ENCODE measurements around the gene ARHGAP18. TPM values are rescaled to one million over a fixed set of nuclear protein-coding genes. Genes with fewer than 3 reads are reported as not detected.

ARHGAP18 gene
- total RNA-seq, 1 donor from 2014 or later = 38.6 TPM

DNA sequence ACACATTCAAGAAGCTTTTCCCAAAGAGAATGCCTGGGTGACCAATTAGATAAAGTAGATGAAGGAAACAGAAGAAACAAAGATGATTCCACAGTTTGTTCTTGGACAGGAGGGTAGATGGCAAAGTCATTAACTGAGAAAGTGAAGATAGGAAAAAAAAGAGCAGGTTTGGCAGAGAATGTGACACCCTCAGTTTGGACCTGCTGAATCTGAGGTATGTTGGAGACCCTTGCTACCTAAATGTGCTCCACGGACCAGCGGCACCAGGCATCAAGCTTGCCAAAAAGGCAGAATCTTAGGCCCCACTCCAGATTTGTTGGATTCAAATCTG, 49.7 kb downstream of the ARHGAP18 start:
- Histone ChIP-seq H3K79me2 (ENCODE audit: insufficient read depth, low read length) (peaks cover 85% of the 10 kb centered on the region), H3K36me3 (ENCODE audit: insufficient read depth, low read length) (no peaks in the 10 kb centered on the region), H3K4me1 (ENCODE audit: insufficient read depth, low read length) (peaks cover 5% of the 10 kb centered on the region), H3K4me2 (ENCODE audit: low read length) (no peak overlapping the region), H3K27me3 (ENCODE audit: insufficient read depth, low read length) (no peaks in the 10 kb centered on the region), H3K4me3 (ENCODE audit: insufficient read depth, low read depth, low read length) (no peak overlapping the region), H3K9ac (ENCODE audit: low read length) (no peak overlapping the region), H3K9me3 (ENCODE audit: insufficient read depth, low read depth, low read length) (no peaks in the 10 kb centered on the region), H4K20me1 (ENCODE audit: insufficient read depth, low read length) (no peaks in the 10 kb centered on the region), H3K27ac (ENCODE audit: low read depth, low read length) (no peak overlapping the region), H2AFZ (ENCODE audit: low read depth, low read length) (no peak overlapping the region)
- H3K36me3 Mint-ChIP-seq (ENCODE audit: low read depth, unreplicated experiment) = peaks cover 5% of the 10 kb centered on the region
- DNase-seq (ENCODE audit: low read depth) = no peak
- peaks cover 22% of the 10 kb centered on the region for H3K4me1 Mint-ChIP-seq (ENCODE audit: low read depth, unreplicated experiment)
- H3K27ac Mint-ChIP-seq (ENCODE audit: unreplicated experiment) = no peak overlapping the region
- no peaks in the 10 kb centered on the region for H3K9me3 Mint-ChIP-seq (ENCODE audit: unreplicated experiment)
- H3K27me3 Mint-ChIP-seq (ENCODE audit: low read depth, unreplicated experiment) = no peaks in the 10 kb centered on the region
- TF ChIP-seq EZH2 (IDR thresholded peaks at IDR 0.05; ENCODE audit: insufficient read depth, low read length) = no peak
- TF ChIP-seq, protein P1, sequence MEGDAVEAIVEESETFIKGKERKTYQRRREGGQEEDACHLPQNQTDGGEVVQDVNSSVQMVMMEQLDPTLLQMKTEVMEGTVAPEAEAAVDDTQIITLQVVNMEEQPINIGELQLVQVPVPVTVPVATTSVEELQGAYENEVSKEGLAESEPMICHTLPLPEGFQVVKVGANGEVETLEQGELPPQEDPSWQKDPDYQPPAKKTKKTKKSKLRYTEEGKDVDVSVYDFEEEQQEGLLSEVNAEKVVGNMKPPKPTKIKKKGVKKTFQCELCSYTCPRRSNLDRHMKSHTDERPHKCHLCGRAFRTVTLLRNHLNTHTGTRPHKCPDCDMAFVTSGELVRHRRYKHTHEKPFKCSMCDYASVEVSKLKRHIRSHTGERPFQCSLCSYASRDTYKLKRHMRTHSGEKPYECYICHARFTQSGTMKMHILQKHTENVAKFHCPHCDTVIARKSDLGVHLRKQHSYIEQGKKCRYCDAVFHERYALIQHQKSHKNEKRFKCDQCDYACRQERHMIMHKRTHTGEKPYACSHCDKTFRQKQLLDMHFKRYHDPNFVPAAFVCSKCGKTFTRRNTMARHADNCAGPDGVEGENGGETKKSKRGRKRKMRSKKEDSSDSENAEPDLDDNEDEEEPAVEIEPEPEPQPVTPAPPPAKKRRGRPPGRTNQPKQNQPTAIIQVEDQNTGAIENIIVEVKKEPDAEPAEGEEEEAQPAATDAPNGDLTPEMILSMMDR (IDR thresholded peaks at IDR 0.05; ENCODE audit: insufficient read depth, low read depth, low read length) = no peak
- FAIRE-seq = no peak
- H3K4me3 Mint-ChIP-seq (ENCODE audit: unreplicated experiment) = no peak overlapping the region

DNA sequence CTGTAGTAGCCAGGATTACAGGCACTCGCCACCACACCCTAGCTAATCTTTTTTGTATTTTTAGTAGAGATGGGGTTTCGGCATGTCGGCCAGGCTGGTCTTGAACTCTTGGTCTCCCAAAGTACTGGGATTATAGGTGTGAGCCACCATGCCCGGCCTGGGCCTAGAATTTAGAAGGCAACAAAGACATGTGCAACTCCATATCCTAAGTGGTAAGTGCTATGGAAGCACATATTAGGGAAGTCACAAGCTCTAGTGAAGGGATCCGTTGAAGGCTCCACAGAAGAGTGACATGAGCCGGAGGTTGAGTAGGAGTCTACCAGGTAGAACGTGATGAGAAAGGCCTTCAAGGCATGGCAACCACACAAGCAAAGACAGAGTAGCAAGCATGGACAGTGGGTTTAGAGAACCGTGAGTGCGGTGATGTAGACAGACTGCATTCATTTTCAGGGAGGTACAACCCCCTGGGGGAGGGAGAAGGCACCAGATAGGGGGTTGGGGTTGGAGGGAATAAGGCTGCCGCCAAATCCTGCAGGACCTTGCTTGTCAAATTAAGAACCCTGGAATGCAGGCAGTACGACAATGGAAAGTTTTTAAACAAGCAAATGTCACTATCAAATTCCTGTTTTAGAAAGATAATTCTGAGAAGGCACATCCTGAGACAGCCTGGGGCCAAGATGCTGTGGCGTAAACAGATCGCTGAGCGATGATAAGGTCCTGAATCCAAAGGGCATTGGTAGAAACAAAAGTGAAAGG, 50.2 kb downstream of the ARHGAP18 start:
- no peaks in the 10 kb centered on the region for H3K9me3 Mint-ChIP-seq (ENCODE audit: unreplicated experiment)
- no peaks in the 10 kb centered on the region for H3K27me3 ChIP-seq (ENCODE audit: insufficient read depth, low read length)
- H3K9me3 ChIP-seq (ENCODE audit: insufficient read depth, low read depth, low read length) = no peaks in the 10 kb centered on the region
- peaks cover 81% of the 10 kb centered on the region for H3K79me2 ChIP-seq (ENCODE audit: insufficient read depth, low read length)
- no peak for DNase-seq (ENCODE audit: low read depth)
- no peaks in the 10 kb centered on the region for H3K27me3 Mint-ChIP-seq (ENCODE audit: low read depth, unreplicated experiment)
- no peak overlapping the region for H3K9ac ChIP-seq (ENCODE audit: low read length)
- H3K4me3 Mint-ChIP-seq (ENCODE audit: unreplicated experiment) = no peak overlapping the region
- no peaks in the 10 kb centered on the region for H3K36me3 ChIP-seq (ENCODE audit: insufficient read depth, low read length)
- H4K20me1 ChIP-seq (ENCODE audit: insufficient read depth, low read length) = no peaks in the 10 kb centered on the region
- peaks cover 5% of the 10 kb centered on the region for H3K4me1 ChIP-seq (ENCODE audit: insufficient read depth, low read length)
- no peak overlapping the region for H3K27ac ChIP-seq (ENCODE audit: low read depth, low read length)
- H3K36me3 Mint-ChIP-seq (ENCODE audit: low read depth, unreplicated experiment) = peaks cover 3% of the 10 kb centered on the region
- no peak overlapping the region for H3K4me3 ChIP-seq (ENCODE audit: insufficient read depth, low read depth, low read length)
- no peak overlapping the region for H3K4me2 ChIP-seq (ENCODE audit: low read length)
- no peak overlapping the region for H2AFZ ChIP-seq (ENCODE audit: low read depth, low read length)
- H3K4me1 Mint-ChIP-seq (ENCODE audit: low read depth, unreplicated experiment) = peaks cover 22% of the 10 kb centered on the region
- TF ChIP-seq EZH2 (IDR thresholded peaks at IDR 0.05; ENCODE audit: insufficient read depth, low read length) = no peak
- TF ChIP-seq, protein P1 (IDR thresholded peaks at IDR 0.05; ENCODE audit: insufficient read depth, low read depth, low read length) = no peak
- H3K27ac Mint-ChIP-seq (ENCODE audit: unreplicated experiment) = no peak overlapping the region
- FAIRE-seq = no peak

DNA sequence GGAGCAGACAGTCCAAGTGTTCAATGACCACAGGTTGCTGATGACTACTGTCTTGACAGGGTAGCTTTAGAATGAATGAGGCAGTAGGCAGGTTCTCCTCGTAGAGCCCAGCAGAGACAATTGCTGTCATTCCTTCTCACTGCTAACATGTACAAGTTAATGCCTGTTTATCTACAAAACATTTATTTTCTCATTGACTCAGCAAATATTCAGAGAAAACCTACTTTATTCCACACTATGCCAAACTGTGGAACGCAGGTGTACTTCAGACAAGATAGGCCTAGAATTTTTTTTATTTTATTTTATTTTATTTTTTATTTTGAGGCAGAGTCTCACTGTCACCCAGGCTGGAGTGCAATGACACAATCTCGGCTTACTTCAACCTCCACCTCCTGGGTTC, 50.8 kb downstream of the ARHGAP18 start:
- Mint-ChIP-seq H3K9me3 (ENCODE audit: unreplicated experiment) (no peaks in the 10 kb centered on the region), H3K4me3 (ENCODE audit: unreplicated experiment) (no peak overlapping the region), H3K36me3 (ENCODE audit: low read depth, unreplicated experiment) (no peaks in the 10 kb centered on the region), H3K4me1 (ENCODE audit: low read depth, unreplicated experiment) (peaks cover 24% of the 10 kb centered on the region), H3K27ac (ENCODE audit: unreplicated experiment) (no peak overlapping the region), H3K27me3 (ENCODE audit: low read depth, unreplicated experiment) (no peaks in the 10 kb centered on the region)
- Histone ChIP-seq H3K79me2 (ENCODE audit: insufficient read depth, low read length) (peaks cover 81% of the 10 kb centered on the region), H3K4me3 (ENCODE audit: insufficient read depth, low read depth, low read length) (no peak overlapping the region), H3K27me3 (ENCODE audit: insufficient read depth, low read length) (no peaks in the 10 kb centered on the region), H3K27ac (ENCODE audit: low read depth, low read length) (no peak overlapping the region), H3K9ac (ENCODE audit: low read length) (no peak overlapping the region), H3K4me2 (ENCODE audit: low read length) (no peak overlapping the region), H4K20me1 (ENCODE audit: insufficient read depth, low read length) (no peaks in the 10 kb centered on the region), H3K36me3 (ENCODE audit: insufficient read depth, low read length) (no peaks in the 10 kb centered on the region), H3K9me3 (ENCODE audit: insufficient read depth, low read depth, low read length) (no peaks in the 10 kb centered on the region), H3K4me1 (ENCODE audit: insufficient read depth, low read length) (peaks cover 5% of the 10 kb centered on the region), H2AFZ (ENCODE audit: low read depth, low read length) (no peak overlapping the region)
- FAIRE-seq (no peak), DNase-seq (ENCODE audit: low read depth) (no peak)
- TF ChIP-seq EZH2 (IDR thresholded peaks at IDR 0.05; ENCODE audit: insufficient read depth, low read length) = no peak
